Activated CD4-positive, CD25-positive, alpha-beta regulatory T cell treated with anti-CD3 and anti-CD28 coated beads, Interleukin-2, amount 50 U/mL, for 24 hours (primary cell): Measurements from ENCODE around the gene ALG11.
"Not testable (repeated sequence)": the region's sequence is repeated elsewhere in the genome, so short reads cannot be mapped to it uniquely, and the experiment has no call there.

ENCODE experiments used
- ATAC-seq, 2 donors: fragments of 150-1000 bp; cut with Tn5 transposase; one replicate each; pipeline ENCODE4 v1.10.0; 2021; ENCODE audit warnings: mild to moderate bottlenecking in 1 of 2, moderate library complexity in 1 of 2

ALG11 gene

DNA sequence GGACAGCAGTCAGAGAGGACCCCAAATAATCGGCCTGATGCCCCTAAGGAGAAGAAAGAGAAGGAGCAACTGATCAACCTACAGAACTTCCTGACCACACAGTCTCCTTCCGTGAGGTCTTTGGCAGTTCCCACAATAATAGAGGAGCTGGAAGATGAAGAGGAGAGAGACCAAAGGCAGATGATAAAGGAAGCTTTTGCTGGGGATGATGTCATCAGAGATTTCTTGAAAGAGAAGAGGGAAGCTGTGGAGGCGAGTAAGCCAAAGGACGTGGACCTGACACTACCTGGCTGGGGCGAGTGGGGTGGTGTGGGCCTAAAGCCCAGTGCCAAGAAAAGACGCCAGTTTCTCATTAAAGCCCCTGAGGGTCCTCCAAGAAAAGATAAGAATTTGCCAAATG, 18.2 kb downstream of the ALG11 start:
- ATAC-seq: not testable (repeated sequence)

DNA sequence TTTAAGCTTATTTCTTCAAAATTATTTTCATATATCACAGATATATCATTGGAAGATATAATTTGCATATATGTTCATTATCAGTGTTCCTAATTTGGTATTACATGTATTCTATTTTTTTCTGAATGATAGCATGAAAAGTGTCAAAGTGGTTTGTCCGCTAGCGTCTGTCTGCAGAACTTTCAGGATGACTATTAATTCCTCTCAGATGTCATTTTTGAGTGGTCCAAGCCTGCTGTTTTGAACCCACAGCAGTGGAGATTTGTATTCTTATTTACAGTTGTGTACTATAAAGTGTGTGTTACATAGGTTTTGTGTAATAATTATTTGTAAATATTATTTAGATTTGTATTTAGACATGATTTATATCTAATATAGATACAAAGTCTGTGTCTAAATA, 20.8 kb downstream of the ALG11 start:
- ATAC-seq: no peak

DNA sequence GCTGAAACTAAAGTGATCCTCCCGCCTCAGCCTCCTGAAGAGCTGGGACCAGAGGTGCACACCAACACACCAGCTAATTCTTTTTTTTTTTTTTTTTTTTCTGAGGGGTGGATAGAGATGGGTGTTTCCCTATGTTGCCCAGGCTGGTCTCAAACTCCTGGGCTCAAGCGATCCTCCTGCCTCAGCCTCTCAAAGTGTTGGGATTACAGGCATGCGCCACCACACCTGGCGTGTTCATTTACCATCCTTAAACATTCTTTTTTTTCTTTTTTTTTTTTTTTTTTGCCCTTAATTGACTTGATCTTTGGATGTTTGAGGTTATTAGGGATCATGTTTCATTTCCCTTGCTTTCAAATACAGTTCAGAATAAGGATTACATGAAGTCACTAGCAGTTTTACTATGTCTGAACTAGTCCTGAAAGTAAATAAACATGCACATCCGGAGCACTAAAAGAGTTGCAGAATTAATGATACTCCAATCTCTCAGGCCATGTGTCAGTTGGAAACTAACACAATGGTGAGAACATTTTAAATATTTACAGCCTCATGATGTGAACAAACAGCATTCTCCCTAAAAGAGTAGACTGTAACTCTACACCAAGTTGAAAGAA, 22.5 kb downstream of the ALG11 start:
- ATAC-seq: no peak

DNA sequence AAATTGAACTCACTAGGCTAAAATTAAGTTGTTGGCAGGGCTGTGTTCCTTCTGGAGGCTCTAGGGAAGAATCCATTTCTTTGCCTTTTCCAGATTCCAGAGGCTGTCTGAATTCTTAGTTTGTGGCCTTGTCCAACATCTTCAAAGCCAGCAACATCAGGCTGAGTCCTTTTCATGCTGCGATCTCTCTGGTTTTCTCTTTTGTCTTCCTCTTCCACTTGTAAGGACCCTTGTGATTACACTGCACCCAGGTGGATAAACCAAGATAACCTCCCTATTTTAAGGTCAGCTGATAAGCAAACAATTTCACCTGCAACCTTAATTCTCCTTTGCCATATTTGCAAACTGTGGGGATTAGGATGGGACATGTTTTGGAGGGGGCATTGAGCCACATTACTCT, 23.8 kb downstream of the ALG11 start:
- ATAC-seq: no peak

DNA sequence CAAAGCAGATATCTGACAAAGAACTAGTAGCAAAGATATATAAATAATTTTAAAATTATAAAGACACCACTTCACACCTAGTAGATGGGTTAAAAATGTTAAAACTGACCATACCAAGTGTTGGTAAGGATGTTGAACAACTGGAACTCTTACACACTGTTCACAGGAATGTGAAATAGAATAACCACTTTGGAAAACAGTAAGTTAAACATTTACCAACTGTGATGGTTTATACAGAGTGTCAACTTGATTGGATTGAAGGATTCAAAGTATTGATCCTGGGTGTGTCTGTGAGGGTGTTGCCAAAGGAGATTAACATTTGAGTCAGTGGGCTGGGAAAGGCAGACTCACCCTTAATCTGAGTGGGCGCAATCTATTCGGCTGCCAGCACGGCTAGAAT, 31.5 kb downstream of the ALG11 start:
- ATAC-seq: no peak

DNA sequence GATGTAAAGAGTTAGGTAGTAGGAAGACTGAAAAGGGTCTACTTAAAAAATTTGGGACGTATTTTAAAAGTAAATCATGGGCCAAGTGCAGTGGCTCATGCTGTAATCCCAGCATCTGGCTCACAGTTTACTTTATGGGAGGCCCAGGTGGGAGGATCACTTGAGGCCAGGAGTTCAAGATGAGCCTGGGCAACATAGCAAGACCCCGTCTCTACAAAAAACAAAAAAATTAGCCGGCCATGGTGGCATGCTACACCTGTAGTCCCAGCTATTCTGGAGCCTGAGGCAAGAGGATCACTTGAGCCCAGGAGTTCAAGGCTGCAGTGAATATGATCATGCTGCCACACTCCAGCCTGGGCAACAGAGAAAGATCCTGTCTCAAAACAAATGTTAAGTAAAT, 35.3 kb downstream of the ALG11 start:
- no peak for ATAC-seq

DNA sequence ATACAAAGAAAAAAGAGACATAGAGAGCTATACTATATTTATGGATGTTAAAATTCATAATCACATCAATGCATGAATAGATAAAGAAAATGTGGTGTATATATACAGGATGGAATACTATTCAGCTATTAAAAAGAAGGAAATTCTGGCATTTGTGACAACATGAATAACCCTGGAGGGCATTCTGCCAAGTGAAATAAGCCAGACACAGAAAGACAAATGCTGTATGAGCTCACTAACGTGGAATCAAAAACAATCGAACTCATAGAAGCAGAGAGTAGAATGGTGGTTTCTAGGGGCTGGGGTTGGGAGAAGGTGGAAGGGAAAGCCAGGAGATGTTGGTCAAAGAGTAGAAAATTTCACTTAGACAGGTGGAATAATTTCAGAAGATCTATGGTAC, 36.3 kb downstream of the ALG11 start:
- ATAC-seq: no peak

DNA sequence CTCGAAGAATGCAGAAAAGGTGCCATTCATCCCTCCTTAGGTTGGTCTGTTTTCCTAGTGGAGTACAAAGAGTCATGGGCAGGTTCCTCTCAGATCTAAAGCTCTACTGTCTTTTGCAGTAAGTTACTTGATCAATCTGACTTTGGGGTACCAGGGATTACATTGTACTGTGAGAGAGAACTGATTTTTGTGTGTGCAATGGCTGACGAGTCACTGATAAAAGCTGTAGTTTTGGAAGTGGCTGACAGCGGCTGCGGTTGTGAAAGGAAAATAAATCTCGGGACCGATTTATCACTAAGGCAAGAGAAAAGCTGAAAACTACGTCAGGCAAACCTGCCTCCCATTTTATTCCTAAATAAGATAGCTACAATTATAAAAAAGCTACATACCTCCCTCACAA, 39.2 kb downstream of the ALG11 start:
- ATAC-seq: no peak

DNA sequence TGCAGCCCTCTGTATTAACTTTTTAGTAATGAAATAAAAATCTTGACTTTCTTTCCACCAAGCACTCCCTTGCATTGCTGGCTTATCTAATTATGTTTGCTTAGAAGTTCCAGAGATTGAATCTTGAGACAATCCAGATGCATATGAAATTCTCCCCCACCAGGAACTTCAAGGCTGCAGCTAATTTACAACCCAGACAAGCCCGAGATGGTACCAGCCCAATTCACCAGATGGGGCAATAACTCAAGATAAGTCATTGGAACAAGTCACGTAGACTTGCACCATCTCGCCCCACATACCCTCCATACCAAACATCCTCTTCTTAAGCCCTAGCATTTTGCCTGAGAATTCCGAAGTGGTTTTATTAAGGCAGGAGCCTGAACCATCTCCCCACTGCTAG, 41.3 kb downstream of the ALG11 start:
- ATAC-seq: no peak

DNA sequence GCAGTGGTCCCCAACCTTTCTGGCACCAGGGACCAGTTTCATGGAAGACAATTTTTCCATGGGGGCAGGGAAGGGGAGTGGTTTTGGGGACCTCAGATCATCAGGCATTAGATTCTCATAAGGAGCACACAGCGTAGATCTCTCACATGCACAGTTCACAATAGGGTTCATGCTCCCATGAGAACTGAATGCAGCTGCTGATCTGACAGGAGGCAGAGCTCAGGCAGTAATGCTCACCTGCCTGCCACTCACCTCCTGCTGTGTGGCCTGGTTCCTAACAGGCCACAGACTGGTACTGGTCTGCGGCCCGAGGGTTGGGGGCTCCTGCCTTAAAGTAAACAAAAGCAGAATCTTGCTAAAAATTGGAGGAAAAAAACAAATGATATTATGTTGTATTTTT, 48.9 kb downstream of the ALG11 start:
- ATAC-seq: not testable (repeated sequence)

DNA sequence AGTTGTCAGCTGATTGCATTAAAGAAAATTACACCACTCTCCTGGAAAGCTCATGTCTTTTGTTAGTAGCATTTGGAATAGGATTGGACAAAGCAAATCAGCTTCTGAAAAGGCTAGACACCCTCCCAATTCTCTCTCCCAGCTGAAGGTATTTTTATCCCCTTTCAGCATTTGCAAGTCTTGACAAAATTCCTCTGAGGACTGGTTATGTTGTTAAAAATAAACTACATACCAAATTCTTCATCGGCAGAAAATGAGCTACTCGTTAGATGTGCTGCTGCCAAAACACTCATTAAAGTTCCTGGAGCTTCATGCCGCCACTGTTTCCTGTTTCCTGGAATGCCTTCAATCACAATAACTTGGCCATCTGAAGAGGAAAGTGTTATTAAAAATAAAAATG, 49.4 kb downstream of the ALG11 start:
- no peak for ATAC-seq

DNA sequence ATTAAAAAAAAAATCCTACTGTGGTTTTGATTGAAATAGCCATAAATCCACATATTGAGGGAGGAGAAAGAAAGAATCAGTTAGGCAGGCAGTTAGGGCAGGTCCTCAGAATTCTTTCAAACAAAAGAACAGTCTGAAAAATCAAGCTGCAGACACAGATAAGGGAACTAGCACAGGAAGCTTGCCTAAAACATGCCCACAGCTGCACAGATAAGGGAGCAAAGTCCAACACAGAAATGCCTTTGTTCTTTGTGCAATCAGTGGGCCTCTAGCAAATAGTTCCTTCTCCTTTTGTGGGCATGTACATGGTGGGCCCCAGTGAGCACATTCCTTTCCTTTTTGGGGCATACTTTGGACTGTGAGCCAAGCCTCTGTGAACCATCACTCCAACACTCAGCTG, 55.0 kb downstream of the ALG11 start:
- ATAC-seq: no peak

DNA sequence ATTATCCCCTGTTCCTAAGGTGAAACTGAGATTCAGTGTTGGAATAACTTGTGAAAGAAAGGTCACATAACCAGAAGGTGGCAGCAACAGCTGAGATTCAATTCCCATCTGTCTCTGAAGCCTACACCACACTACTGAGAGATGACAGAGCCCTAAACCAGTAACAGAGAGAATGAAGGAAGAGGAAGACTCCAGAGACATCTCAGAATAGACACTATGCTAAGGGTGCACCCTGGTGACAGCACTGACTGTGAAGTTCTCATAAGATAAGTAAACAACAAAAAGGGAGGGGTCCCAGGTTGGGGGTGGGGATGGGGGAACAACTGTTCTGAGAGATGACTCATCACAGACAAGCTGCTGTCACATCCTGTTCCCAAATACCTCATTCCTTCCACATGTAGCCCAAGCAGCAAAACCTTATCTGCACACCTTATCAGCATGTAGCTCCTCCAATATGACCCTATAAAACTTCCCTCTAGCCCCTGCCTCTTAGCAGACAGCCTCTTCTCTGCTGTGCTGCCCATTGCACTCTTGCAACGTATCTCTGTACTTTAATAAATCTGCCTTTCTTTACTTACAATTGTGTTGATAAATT, 58.8 kb downstream of the ALG11 start:
- ATAC-seq: no peak
